GM18858 (cell line): ENCODE results near the gene B4GALNT2.
"Not testable (repeated sequence)": the region's sequence is repeated elsewhere in the genome, so short reads cannot be mapped to it uniquely, and the experiment has no call there.

Experiments
- ATAC-seq: cut with Tn5 transposase; IDR thresholded peaks from one replicate; pipeline ENCODE4 v1.9.1; 2021; ENCODE audit not compliant: unreplicated experiment

B4GALNT2 gene, protein sequence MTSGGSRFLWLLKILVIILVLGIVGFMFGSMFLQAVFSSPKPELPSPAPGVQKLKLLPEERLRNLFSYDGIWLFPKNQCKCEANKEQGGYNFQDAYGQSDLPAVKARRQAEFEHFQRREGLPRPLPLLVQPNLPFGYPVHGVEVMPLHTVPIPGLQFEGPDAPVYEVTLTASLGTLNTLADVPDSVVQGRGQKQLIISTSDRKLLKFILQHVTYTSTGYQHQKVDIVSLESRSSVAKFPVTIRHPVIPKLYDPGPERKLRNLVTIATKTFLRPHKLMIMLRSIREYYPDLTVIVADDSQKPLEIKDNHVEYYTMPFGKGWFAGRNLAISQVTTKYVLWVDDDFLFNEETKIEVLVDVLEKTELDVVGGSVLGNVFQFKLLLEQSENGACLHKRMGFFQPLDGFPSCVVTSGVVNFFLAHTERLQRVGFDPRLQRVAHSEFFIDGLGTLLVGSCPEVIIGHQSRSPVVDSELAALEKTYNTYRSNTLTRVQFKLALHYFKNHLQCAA

DNA sequence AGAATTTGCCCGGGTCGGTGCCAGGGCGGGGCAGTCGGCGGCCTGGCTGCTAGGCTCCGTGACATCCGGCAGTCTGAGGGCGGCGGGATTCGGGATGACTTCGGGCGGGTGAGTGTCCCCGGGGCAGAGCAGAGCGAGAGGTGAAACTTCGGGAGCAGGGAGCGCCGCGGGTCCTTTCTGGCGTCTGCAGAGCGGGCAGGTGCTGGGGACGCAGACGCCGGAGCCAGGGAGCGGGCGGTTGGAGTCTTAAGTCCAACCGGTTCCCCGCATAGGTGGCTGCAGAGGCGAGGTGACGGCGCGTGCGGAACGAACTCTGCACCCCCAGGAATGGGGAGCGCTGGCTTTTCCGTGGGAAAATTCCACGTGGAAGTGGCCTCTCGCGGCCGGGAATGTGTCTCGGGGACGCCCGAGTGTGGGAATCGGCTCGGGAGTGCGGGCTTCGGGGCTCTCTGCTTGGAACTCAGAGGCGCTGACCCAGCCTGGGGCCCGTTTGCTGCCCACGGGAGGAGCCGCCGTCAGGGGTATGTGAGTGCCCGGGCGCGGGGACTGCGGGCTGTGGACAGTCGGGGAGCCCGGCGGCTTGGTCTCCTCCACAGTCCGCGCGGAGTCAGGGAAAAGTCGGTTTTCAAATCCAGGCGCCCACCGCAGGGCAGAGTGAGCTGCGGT lies at the start of gene B4GALNT2:
Gene B4GALNT2, plus strand, starts transcription at position 71 of the 666 bp plus-strand sequence. Its CDS starts 24 bp downstream, at position 95.
- no peak for ATAC-seq

DNA sequence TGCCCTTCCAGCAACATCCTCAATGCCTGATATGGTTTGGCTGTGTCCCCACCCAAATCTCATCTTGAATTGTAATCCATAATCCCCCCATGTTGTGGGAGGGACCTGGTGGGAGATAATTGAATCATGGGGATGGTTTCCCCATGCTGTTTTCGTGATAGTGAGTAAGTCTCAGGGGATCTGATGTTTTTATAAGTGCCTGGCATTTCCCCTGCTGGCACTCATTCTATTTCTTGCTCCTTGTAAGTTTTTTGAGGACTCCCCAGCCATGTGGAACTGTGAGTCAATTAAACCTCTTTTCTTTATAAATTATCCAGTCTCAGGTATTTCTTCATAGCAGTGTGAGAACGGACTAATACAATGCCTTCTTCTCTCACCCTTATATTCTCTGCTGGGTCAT lies 47.5 kb upstream of the B4GALNT2 start:
- ATAC-seq = not testable (repeated sequence)

- ATAC-seq = no peak
Measured at GRCh38 chr17:49085565-49086315, 46.8 kb upstream of the B4GALNT2 start.

DNA sequence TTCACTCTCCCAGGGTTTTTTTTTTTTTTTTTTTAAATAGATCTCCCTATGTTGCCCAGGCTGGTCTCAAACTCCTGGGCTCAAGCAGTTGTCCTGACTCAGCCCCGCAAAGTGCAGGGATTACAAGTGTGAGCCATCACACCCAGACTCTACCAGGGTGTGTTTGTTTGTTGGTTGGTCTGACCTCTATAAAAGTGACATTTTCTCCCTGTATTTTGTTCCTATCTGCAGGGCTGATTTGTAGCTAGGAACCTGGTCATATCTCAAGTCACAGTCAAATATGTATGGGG lies 46.3 kb upstream of the B4GALNT2 start:
- ATAC-seq = no peak

DNA sequence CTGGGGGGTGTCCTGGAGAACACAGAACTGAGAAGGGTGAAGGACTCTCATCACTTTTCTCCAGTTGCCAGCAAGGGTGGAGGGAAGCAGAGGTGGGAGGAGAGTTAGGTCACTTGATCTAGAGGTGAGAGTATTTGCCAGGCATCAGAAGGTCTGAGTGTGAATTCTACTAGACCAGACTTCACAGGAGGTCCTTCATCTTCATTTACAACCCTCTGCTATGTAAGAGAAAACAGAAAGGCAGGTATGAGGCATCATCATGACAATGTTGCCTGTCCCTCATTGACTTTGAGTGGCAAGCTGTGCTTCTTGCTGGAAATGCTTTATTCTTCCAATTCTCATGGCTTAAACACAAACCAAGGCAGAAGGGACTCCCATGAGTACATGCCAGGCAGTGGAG lies 45.9 kb upstream of the B4GALNT2 start:
- no peak for ATAC-seq

- no peak for ATAC-seq
Measured at GRCh38 chr17:49089094-49089493, 43.5 kb upstream of the B4GALNT2 start.

- no peak for ATAC-seq
Measured at GRCh38 chr17:49090878-49091594, 41.5 kb upstream of the B4GALNT2 start.

GRCh38 chr17:49093131-49093530 lies 39.4 kb upstream of the B4GALNT2 start:
- no peak for ATAC-seq

GRCh38 chr17:49100601-49101000 lies 32.0 kb upstream of the B4GALNT2 start:
- no peak for ATAC-seq

DNA sequence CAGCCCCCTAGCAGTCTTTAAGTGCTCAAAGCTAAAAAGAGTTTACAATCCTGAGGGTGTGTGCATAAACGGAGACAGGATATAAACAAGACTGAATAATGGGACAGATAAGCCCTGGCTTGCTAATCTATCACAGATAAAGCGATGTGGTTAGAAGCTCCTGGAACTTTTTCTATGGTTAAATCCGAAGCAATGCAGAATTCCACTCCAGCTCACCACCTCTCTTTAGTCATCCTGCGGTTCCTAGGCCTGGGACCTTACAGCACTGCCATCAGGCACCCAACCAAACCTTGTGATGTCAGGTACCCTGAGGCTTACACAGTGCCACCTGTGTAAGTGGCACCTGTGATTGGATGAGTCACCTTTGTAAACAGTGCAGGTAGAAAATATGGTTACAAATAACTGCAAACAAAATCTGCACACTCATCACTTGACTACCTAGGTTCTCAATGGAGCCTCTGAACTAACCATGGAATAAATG lies 31.5 kb upstream of the B4GALNT2 start:
- no peak for ATAC-seq

DNA sequence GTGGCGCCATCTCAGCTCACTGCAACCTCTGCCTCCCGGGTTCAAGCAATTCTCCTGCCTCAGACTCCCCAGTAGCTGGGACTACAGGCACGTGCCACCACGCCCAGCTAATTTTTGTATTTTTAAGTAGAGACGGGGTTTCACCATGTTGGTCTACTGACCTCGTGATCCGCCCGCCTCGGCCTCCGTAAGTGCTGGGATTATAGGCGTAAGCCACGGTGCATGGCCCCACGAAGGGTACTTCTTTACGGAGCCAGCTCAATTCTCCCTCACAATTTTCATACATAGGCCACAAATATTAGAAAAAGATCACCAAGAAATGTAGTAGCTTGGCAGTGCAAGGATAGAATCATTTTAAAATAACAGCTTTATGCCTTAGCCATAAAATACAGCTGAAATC lies 29.2 kb upstream of the B4GALNT2 start:
- not testable (repeated sequence) for ATAC-seq

GRCh38 chr17:49104511-49105074 lies 28.0 kb upstream of the B4GALNT2 start:
- no peak for ATAC-seq

DNA sequence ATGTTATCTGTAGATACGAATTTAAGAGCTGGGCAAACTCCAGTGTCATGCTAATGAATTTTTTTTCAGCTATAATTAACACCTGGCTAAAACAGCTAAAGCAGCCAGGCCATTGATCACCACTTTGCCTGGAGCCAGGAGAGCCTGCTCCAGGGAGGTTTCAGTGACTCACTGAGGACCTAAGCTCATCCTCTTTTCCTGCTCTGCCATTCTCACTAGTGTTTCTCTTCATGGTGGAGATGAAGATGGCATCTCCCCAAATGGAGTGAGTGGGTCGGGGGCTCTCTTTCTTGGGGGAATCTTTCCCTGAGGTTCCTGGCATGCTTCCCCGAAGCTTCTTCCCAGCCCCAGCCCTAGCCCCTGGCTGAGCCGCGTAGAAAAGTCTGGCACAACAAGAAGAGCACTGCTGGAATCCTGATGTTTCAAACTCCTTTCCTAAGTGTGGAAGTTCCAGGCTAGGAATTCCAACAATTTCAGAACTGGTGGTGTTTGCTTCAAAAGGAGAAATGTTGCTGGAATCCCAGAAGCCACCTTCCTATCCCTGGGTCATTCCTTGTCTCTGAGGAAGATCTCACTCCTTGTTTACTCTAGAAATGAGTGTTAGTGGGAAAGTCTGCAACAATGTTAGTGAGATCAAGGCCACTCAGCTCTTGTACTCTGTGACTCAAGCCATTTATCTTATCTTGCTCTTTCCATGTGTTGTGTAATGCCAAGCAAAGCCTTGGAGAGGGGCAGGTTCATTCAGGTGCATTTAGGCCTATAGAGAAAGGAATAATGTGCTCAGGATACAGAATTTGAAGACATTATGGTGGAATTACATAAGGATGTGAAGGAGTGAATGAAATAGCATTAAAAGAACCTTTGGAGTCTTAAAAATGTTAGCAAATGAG lies 26.0 kb upstream of the B4GALNT2 start:
- ATAC-seq = no peak

GRCh38 chr17:49107211-49107557 lies 25.4 kb upstream of the B4GALNT2 start:
- no peak for ATAC-seq

- ATAC-seq = no peak
Measured at GRCh38 chr17:49108318-49108717, 24.3 kb upstream of the B4GALNT2 start.

DNA sequence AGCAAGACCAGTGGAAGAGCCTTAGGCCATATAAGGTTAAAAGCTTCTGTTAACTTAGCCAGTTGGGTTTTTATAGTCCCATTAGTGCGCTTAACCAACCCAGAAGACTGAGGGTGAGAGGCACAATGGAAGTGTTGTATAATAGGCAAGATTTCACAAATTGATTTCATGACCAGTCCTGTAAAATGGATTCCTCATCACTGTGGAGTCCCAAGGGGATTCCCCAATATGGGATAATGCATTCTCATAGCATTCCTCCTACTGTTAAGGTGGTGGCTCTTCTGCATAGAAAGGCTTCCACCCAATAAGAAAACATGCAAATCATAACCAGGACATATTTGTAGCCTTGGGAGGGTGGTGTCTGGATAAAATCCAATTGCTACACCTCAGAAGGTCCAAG lies 22.1 kb upstream of the B4GALNT2 start:
- ATAC-seq = no peak

- ATAC-seq = no peak
Measured at GRCh38 chr17:49111934-49112333, 20.6 kb upstream of the B4GALNT2 start.

DNA sequence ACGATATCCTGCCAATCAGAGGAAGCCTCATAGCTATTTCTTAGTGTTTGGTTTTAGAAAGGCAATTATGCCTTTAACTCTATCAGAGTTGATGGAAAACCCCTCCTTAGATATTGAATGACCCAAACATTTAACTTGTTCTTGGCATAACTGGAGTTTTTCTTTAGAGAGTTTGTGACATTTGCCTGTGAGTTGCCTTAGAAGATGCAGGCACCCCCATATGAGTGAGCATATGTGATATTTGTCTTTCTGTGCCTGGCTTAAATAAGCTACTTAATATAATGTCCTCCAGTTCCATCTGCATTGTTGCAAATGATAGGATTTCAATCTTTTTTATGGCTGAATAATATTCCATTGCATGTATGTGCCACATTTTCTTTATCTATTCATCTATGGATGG lies 19.6 kb upstream of the B4GALNT2 start:
- no peak for ATAC-seq

DNA sequence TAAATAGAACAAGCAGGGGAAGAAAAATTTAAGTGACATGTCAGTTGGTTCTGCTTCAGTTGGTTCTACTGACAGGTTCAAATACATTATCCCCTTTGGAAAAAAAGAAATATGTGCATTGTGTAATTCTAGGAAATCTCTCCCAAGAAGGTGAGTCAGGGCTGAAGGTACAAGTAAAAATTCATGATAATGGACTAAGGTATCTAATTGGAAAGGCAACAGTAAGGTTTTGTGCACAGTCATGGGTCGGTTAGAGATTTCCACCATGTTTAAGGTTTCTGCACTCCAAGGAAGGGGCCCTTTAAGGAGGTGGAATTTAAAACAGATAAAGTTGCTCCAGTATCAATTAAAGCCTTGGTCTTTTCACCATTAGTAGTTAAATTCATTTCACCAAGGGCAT lies 17.9 kb upstream of the B4GALNT2 start:
- no peak for ATAC-seq
